NCI-H2081 (cell line): ENCODE data around the gene BRIP1.
"Not testable (repeated sequence)": the region's sequence is repeated elsewhere in the genome, so short reads cannot be mapped to it uniquely, and the experiment has no call there.

Experiments
- DNase-seq, 2 experiments: peaks; one replicate each; lab custom pipeline; 2025; lab: John Stamatoyannopoulos, UW

The BRIP1 gene

DNA sequence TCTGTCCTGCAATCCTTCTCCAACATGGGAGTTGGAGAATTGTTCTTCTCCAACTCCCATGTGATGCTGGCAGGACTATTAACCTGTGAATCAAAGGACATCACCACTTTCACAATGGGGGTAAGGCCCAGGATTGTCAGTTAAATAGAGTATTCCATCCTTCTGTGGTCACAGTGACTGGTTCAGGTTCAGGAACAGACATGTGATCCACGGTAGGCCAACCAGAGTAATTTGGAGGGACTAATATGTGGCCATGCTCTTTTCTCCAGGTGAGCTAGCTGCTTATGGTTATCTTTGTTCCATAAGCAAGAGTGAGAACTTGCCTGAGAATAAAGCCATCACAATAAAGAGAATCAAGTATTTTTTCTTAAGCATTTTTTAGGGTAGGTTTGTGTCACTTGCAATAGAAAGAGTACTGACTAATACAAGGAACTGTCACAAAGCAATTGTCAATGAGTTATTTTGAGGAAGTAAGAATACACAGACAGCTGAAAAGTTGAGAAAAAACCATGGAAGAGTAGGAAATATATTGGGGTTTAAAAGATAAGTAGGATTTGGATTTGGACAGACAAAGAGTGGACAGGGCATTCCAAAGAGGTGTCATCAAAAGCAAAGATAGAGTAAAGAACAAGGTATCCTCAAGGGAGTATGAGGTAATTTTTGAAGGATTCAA lies 63.4 kb downstream of the BRIP1 start:
- no peak for DNase-seq

DNA sequence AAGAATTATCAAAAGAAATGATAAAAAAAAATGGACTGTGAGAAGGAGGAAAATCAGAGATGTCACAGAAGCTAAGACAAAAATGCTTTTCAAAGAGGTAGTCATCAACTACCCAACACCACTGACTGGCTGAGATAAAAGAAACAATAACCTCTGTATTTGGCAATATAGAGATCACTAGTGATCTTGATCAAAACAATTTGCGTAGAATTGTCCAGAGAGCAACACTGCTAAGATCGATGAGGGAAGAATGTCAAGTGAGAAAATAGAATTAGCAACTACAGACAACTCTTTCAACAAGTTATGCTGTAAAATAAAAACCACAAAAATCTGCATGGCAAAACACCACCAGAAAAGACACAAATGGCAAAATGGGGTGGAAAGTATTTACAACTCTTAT lies 66.0 kb downstream of the BRIP1 start:
- no peak for DNase-seq

DNA sequence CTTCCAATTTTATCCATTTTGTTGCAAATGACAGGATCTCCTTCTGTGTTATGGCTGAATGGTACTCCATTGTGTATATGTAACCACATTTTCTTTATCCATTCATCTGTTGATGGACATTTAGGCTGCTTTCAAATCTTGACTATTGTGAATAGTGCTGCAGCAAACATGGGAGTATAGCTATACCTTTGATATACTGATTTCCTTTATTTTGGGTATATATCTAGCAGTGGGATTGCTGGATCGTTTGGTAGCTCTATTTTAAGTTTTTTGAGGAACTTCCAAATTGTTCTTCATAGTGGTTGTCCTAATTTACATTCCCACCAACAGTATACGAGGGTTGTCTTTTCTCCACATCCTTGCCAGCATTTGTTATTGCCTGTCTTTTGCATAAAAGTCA lies 67.8 kb downstream of the BRIP1 start:
- no peak for DNase-seq

DNA sequence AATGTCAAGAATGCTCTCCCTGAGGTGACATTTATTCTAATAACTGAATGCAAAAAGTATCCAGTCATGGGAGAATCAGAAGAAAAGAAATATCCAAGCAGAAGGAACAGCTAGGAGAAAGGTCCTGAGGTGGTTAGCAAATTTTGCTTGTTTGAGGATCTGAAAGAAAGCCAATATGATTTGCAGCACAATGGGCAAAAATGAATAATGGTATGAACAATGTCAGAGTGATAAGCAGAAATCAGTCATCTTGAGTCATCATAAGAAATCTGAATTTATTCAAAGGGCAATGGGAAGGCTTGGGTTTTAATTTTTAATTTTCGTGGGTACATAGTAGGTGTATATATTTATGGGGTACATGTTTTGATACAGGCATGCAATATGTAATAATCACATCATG lies 68.5 kb downstream of the BRIP1 start:
- no peak for DNase-seq

DNA sequence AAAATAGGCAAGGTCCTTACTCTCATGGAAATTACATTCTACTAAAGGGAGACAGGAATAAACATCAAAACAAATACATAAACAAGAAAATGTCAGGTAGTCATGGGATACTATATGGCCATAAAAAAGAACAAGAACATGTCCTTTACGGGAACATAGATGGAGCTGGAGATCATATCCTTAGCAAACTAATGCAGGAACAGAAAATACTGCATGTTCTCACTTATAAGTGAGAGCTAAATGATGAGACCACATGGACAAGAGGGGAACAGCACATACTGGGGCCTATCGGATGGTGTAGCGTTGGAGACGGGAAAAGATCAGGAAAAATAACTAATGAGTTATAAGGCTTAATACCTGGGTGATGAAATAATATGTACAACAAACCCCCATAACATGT lies 69.1 kb downstream of the BRIP1 start:
- no peak for DNase-seq

DNA sequence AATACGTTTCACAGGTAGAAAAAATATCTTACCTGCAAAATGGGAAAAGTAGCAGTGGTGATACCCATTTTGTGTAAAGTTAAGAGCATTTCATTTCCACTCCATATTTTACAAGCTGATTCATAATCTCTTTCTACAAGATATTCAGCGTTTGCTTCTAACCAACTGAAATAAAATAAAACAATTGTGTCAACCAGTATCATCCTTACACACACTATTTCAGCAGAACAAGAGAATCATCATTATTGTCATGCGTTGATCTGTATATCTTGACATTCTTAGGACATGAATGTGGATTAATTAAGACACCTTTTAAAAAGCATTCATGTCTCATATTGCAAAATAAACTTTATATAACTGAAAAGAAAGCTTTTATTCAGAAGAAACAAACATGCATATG lies 69.8 kb downstream of the BRIP1 start:
- no peak for DNase-seq

DNA sequence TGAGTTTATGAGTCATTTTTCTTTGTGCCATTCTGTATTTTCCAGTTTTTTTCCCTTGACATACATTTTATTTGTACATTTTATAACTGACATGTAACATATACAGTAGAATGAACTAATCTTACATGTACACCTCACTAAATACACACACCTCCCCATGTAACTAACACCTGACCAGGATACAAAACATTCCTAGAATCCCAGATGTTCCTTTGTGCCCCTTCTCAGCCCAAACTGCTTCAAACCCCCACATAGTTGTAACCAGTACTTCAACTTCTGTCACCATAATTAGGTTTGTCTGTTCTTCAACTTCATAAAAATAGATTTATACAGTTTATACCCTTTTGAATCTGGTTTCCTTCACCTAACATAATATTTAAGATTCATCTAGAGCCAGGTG lies 73.5 kb downstream of the BRIP1 start:
- no peak for DNase-seq

DNA sequence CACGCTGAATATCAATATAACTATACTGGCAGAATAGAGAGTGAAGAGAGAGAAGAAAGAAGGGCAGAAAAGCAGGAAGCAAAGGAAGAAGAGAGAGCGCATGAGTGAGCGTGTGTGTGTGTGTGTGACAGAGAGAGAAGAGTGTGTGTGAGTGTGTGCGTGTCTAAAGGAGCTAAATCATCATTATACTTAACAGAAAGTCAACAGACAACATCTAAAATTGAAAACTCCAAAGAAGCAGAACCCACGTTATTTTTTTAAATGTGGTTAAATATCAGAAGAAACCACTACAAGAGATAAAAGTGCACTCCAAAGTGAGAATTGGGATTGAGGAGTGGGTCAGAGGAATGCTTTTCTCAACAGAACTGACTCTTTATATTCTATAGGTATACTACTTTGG lies 77.2 kb downstream of the BRIP1 start:
- peak in 1 of 2 experiments; percentile 8 for DNase-seq

DNA sequence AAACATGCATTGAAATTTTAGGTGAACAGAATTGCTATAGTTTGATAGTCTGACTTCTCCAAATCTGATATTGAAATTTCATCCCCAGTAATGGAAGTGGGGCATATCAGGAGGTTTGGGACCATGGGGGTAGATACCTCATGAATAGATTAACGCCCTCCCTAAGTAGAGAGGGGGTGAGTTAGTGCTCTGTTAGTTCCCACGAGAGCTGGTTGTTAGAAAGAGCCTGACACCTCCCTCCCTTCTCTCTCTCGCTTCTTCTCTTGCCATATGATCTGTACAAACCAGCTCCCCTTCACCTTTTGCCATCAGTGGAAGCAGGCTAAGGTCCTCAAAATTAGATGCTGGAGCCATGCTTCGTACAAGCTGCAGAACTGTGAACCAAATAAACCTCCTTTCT lies 78.8 kb downstream of the BRIP1 start:
- DNase-seq = no peak

DNA sequence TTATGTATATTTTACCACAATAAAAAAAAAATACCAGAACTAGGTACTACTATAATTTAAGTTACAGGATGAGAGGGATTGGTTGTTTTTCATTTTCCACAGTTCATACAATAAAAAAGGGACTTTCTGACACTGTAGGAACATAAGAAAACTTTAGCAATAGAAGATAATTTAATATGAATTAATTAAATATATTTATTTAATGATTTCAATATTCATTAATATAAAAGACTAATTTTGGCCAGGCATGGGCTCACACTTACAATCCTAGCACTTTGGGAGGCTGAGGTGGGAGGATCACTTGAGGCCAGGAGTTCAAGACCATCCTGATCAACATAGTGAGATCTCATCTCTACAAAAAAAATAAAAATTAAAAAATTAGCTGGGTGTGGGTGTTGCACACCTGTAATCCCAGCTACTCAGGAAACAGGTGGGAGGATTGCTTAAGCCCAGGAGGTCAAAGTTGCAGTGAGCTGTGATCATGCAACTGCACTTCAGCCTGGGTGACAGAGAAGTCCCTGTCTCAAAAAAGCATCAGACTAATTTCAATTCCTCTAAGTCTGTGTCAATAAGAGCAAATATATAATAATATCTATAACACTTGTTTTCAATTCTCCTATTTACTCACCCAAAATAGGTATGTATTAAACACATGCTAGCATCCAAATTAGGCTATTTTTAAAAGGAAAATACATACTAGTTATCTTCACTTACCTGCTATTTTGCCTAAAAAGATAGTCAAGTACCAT lies 79.6 kb downstream of the BRIP1 start:
- DNase-seq = no peak

DNA sequence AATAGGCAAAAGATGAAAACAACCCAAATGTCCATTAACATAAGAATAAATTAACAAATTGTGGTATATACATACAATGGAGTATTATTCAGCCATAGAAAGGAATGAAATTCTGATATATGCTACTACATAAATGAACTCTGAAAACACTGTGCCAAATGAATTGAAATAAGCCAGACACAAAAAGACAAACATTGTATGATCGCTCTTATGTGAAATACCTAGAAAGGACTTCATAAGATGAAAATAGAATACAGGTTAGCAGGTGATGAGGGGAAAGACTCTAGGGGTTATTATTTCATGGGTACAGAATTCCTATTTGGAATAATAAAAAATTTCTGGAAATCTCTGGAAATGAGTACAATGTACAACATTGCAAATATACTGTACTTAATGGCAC lies 80.2 kb downstream of the BRIP1 start:
- DNase-seq = no peak

DNA sequence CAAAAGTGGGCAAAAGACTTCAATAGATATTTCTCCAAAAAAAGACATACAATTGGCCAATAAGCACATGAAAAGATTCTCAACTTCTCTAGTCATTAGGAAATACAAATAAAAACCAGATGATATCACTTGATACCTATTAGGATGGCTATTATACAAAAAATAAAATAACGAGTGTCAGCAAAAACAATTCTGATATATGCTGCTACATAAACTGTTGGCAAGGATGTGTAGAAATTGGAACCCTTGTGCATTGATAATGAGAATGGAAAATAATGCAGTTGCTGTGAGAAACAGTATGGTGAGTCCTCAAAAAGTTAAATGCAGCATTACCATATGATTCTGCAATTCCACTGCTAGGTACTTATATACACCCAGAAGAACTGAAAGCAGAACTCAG lies 80.6 kb downstream of the BRIP1 start:
- DNase-seq = no peak

DNA sequence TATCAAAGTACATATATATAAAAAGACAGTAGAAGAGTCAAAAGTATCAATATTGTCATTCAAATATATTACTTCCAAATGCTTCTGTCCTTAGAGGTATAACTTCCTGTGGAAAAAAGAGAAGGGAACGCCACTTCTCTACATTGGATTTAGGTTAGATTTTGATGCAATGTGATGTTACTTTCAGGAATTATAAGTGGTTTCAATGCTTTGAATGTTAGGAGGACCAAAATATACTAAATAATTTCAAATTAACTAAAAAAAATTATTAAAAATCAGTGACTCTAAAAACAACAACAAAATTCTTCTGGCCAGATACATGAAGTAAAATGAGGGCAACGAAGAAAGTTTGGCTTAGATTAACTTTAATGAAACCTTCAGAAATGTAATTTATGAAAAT lies 88.0 kb downstream of the BRIP1 start:
- no peak for DNase-seq

DNA sequence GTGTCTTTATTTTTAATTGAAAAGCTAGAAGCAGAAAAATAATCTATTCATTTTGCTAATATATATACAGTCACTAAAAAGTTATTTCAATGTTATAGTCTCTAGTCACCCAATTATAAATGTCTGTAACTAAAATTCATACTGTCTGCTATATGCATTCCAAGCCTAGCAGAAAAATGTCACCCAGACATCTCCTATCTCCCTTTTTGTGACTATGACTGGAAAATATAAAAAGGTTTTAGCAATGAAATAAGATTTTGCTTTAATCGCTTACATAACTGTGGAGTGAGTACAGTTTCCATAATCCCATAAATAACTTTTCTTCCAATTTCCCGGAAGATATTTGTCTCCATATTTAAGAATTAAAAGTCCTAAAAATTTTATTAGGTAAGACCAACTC lies 88.6 kb downstream of the BRIP1 start:
- no peak for DNase-seq

DNA sequence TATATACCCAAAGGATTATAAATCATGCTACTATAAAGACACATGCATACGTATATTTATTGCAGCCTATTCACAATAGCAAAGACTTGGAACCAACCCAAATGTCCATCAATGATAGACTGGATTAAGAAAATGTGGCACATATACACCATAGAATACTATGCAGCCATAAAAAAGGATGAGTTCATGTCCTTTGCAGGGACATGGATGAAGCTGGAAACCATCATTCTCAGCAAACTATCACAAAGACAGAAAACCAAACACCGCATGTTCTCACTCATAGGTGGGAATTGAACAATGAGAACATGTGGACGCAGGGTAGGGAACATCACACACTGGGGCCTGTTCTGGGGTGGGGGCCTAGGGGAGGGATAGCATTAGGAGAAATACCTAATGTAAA lies 89.2 kb downstream of the BRIP1 start:
- DNase-seq = not testable (repeated sequence)

DNA sequence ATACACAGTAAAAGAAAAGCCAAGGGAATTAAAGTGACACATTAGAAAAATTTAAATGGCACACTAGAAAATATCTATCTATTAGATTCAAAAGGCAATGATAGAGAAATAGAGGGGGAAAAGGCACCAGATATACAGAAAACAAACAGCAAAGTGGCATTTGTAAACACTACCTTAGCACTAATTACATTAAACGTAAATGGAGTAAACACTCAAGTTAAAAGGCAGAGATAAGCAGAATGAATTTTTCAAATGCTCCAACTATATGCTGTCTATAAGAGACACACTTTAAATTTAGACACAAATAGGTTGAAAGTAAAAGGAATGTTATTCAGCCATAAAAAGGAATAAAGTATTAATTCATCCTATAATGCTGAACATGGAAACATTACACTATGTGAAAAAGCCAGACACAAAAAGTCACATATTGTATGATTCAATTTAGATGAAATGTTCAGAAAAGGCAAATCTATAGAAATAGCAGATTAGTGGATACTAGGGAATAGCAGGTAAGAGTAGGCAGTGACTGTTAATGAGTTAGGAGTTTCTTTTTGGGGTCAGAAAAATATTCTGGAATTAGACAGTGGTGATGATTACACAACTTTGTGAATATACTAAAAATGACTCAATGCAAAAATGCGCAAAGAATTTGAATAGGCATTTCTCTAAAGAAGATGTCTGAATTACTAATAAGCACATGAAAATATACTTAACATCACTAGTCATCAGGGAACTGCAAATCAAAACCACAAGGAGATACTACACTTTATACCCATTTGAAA lies 92.4 kb downstream of the BRIP1 start:
- DNase-seq = no peak

DNA sequence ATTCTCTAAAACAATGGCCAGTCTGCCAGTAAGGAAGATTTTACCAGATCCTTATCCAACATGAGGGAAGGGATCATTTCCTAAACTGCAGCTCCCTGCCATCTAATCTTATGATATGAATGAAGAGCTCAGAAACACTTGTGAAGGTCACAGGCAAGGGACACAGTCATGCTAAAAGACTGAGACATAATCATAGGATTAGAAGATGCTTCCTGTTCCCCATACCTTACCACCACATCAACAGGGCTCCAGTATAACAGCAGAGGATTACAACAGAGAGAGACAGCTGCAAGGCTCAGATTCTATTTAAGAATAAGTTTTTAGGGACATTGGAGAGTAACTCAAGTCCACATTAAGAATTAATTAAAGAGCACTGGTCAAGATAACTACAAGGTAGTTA lies 93.3 kb downstream of the BRIP1 start:
- no peak for DNase-seq

DNA sequence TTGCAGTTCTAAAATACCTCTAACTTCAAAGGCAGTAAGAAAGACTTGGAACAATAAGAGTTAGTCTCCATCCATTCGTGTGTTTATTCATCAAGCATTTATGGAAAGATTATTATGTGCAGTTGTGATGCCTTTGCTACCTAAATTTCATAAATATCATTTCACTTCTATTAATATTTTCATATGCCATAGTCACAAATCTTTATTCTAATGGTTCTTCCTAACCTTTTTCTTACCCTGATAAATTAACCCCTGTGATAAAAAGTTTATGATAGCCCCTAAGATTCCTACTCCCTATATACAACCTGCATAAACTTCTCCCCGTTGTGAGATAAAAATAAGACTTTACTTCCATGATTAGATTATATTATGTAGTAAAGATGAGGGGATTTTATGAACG lies 94.9 kb downstream of the BRIP1 start:
- no peak for DNase-seq

DNA sequence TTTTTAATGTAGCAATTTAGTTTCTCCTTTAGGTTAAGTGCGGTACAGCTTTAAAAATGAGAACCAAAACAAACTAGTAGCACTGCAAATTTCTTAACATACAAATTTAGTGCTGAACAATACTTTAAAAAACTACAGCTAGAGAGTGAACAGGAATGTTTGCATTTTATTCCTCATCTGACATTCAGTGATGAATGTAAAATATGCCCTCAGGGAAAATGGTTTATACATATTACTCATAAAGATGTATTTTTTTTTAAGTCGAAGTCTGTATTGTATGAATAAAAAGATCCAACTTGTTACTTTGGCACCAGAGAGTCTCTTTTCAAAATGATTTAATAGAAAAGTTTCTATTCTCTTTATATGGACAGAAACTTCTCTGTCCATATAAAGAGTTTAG lies 96.8 kb downstream of the BRIP1 start:
- no peak for DNase-seq

DNA sequence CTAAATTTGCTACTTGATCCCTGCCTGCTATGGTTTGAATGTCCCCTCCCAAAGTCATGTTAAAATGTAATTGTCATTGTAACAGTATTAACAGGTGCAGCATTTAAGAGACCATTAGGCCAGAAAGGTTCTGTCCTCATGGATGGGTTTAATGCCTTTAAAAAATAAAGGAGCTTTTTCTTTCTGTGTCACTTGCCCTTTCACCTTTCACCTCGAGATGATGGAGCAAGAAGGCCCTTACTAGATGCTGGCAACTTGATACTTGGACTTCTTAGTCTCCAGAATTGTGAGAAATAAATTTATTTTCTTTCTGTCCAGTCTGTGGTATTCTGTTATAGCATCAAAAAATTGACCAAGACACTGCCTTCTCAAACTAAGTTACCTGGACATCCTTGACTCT lies 98.5 kb downstream of the BRIP1 start:
- DNase-seq = no peak

DNA sequence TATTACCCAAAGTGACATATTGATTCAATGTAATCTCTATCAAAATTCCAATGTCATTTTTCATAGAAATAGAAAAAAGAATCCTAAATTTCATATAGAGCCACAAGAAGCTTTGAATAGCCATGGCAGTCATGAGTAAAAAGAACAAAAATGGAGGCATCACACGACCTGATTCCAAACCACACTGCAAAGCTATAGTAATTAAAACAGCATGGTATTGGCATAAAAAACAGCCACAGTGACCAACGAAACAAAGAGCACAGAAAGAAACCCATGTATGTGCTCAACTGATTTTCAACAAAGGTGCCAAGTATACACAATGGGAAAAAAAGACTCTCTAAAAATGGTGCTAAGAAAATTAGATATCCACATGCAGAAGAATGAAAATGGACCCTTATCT lies 101.5 kb downstream of the BRIP1 start:
- no peak for DNase-seq

DNA sequence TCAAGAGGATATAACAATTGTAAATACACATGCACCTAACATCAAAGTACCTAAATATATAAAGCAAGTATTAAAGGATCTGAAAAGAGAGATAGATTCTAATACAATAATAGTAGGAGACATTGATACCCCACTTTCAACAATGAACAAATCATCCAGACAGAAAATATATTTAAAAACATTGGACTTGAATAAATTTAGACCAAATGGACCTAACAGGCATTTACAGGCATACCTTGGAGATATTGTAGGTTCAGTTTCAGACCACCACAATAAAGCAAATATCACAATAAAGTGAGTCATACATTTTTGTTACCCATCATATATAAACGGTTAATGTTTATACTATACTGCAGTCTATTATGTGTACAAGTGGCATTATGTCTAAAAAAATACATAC lies 104.0 kb downstream of the BRIP1 start:
- DNase-seq = no peak

DNA sequence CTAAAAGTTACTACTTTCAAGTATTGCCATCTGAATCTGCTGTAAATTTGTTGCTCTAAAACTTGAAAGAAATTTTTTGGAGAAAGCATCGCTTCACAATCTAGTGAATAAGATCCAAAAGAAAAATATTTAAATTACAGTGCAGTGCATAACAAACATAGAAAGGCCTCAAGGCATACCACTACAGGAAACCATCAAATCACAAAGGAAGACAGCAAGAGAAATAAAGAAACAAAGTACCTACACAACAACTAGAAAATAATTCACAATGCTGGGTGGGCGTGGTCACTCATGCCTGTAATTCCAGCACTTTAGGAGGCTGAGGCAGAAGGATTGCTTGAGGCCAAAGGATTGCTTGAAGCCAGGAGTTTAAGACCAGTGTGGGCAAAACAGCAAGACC lies 104.9 kb downstream of the BRIP1 start:
- no peak for DNase-seq
